ENCODE results near the gene ATP11A.

DNA sequence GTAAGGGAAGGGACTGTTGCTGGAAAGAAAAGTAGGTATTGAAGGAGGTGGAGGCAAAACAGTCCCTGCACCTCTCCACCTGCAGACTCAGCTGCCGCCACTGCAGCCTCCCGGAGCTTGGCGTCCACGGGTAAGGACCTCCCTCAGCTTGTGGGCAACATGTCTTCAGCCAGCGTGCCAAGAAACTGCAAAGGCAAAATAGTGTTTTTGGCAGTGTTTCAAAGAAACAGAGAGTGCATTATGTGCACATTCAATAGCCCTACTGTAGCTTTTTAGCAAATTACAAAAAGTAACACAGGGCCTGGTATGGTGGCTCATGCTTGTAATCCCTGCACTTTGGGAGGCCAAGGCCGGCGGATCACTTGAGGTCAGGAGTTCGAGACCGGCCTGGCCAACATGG is 57.4 kb downstream of the ATP11A start:
- TF ChIP-seq, protein P1, sequence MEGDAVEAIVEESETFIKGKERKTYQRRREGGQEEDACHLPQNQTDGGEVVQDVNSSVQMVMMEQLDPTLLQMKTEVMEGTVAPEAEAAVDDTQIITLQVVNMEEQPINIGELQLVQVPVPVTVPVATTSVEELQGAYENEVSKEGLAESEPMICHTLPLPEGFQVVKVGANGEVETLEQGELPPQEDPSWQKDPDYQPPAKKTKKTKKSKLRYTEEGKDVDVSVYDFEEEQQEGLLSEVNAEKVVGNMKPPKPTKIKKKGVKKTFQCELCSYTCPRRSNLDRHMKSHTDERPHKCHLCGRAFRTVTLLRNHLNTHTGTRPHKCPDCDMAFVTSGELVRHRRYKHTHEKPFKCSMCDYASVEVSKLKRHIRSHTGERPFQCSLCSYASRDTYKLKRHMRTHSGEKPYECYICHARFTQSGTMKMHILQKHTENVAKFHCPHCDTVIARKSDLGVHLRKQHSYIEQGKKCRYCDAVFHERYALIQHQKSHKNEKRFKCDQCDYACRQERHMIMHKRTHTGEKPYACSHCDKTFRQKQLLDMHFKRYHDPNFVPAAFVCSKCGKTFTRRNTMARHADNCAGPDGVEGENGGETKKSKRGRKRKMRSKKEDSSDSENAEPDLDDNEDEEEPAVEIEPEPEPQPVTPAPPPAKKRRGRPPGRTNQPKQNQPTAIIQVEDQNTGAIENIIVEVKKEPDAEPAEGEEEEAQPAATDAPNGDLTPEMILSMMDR (IDR thresholded peaks at IDR 0.05) = no peak
- TF ChIP-seq POLR2A (IDR thresholded peaks at IDR 0.05) = no peak
